Measurements from ENCODE around the gene CTNND2. TPM values are rescaled to one million over a fixed set of nuclear protein-coding genes. Genes with fewer than 3 reads are reported as not detected.
"Not testable (repeated sequence)": the region's sequence is repeated elsewhere in the genome, so short reads cannot be mapped to it uniquely, and the experiment has no call there.

The CTNND2 gene
- total RNA-seq, 1 experiment from 2014 or later = not detected

GRCh38 chr5:11422342-11422741 lies 481.9 kb downstream of the CTNND2 start:
- Histone ChIP-seq H3K36me3 (ENCODE audit: insufficient read depth, low read length, poor library complexity, severe bottlenecking) (no peaks in the 10 kb centered on the region), H3K9me3 (ENCODE audit: low read depth, low read length, poor library complexity, severe bottlenecking) (peaks cover 4% of the 10 kb centered on the region), H3K4me1 (ENCODE audit: insufficient read depth, low read length, poor library complexity, severe bottlenecking) (no peaks in the 10 kb centered on the region), H3K27me3 (replicated peaks; ENCODE audit: insufficient read depth, low read depth, low read length, poor library complexity) (no peaks in the 10 kb centered on the region), H3K4me3 (ENCODE audit: low read depth, low read length, poor library complexity, severe bottlenecking) (no peak overlapping the region), H3K27ac (ENCODE audit: low read depth, low read length, poor library complexity, severe bottlenecking) (no peak overlapping the region)
- intact Hi-C loops (cut with micrococcal nuclease; ENCODE audit: unreplicated experiment) = no loop called here
- no TSS peak for BruUV-seq (replicated peaks)
- DNase-seq (ENCODE audit: low spot score) = no peak
- TF ChIP-seq CTCF (conservative IDR thresholded peaks at IDR 0.05; ENCODE audit: low read depth, low read length) (no peak), EZH2 (IDR thresholded peaks at IDR 0.05; ENCODE audit: borderline replicate concordance, low read depth, low read length, poor library complexity, severe bottlenecking) (no peak)
- POLR2A ChIA-PET (ENCODE audit: low non-redundant PET) = no interaction called here
- CTCF ChIA-PET = no interaction called here

DNA sequence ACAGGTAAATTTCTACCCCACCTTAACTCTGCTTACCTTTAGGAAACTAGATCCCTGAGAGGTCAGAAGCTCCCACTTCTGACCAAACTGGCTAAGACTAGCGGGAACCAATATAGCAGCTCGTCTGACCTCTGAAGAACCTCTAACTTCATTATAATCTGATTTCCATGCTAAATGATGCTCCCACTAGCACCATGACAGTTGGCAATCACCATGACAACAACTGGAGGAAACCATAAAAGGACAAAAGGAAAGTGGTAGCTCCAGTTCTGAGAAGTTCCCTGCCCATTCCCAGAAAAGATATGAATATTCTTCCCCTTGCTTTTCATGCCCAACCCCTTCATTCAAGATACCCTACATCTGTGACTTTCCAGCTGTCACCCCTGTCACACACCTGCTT lies 483.3 kb downstream of the CTNND2 start:
- no peak overlapping the region for H3K4me3 ChIP-seq (ENCODE audit: low read depth, low read length, poor library complexity, severe bottlenecking)
- H3K9me3 ChIP-seq (ENCODE audit: low read depth, low read length, poor library complexity, severe bottlenecking) = peaks cover 11% of the 10 kb centered on the region
- TF ChIP-seq EZH2 (IDR thresholded peaks at IDR 0.05; ENCODE audit: borderline replicate concordance, low read depth, low read length, poor library complexity, severe bottlenecking) (no peak), CTCF (conservative IDR thresholded peaks at IDR 0.05; ENCODE audit: low read depth, low read length) (no peak)
- no peaks in the 10 kb centered on the region for H3K4me1 ChIP-seq (ENCODE audit: insufficient read depth, low read length, poor library complexity, severe bottlenecking)
- DNase-seq (ENCODE audit: low spot score) = no peak
- BruUV-seq (replicated peaks) = no TSS peak
- H3K27ac ChIP-seq (ENCODE audit: low read depth, low read length, poor library complexity, severe bottlenecking) = no peak overlapping the region
- intact Hi-C loops (cut with micrococcal nuclease; ENCODE audit: unreplicated experiment) = no loop called here
- ChIA-PET POLR2A (ENCODE audit: low non-redundant PET) (no interaction called here), CTCF (no interaction called here)
- no peaks in the 10 kb centered on the region for H3K27me3 ChIP-seq (replicated peaks; ENCODE audit: insufficient read depth, low read depth, low read length, poor library complexity)
- H3K36me3 ChIP-seq (ENCODE audit: insufficient read depth, low read length, poor library complexity, severe bottlenecking) = no peaks in the 10 kb centered on the region

- TF ChIP-seq EZH2 (IDR thresholded peaks at IDR 0.05; ENCODE audit: borderline replicate concordance, low read depth, low read length, poor library complexity, severe bottlenecking) (no peak), CTCF (conservative IDR thresholded peaks at IDR 0.05; ENCODE audit: low read depth, low read length) (no peak)
- Histone ChIP-seq H3K36me3 (ENCODE audit: insufficient read depth, low read length, poor library complexity, severe bottlenecking) (no peaks in the 10 kb centered on the region), H3K9me3 (ENCODE audit: low read depth, low read length, poor library complexity, severe bottlenecking) (peaks cover 11% of the 10 kb centered on the region), H3K4me1 (ENCODE audit: insufficient read depth, low read length, poor library complexity, severe bottlenecking) (no peaks in the 10 kb centered on the region), H3K27me3 (replicated peaks; ENCODE audit: insufficient read depth, low read depth, low read length, poor library complexity) (no peaks in the 10 kb centered on the region), H3K27ac (ENCODE audit: low read depth, low read length, poor library complexity, severe bottlenecking) (no peak overlapping the region), H3K4me3 (ENCODE audit: low read depth, low read length, poor library complexity, severe bottlenecking) (no peak overlapping the region)
- CTCF ChIA-PET = no interaction called here
- no TSS peak for BruUV-seq (replicated peaks)
- intact Hi-C loops (cut with micrococcal nuclease; ENCODE audit: unreplicated experiment) = no loop called here
- POLR2A ChIA-PET (ENCODE audit: low non-redundant PET) = no interaction called here
- no peak for DNase-seq (ENCODE audit: low spot score)
Measured at GRCh38 chr5:11415751-11416150, 488.5 kb downstream of the CTNND2 start.

DNA sequence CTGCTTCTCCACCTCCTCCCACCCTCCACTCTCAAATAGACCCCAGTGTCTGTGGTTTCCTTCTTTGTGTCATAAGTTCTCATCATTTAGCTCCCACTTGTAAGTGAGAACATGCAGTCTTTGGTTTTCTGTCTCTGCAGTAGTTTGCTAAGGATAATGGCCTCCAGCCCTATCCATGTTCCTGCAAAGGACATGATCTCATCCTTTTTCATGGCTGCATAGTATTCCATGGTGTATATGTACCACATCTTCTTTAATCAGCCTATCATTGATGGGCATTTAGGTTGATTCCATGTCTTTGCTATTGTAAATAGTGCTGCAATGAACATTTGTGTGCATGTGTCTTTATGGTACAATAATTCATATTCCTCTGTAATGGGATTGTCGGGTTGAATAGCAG lies 489.5 kb downstream of the CTNND2 start:
- CTCF ChIA-PET; intact Hi-C loops (cut with micrococcal nuclease; ENCODE audit: unreplicated experiment); H3K27me3 ChIP-seq (replicated peaks; ENCODE audit: insufficient read depth, low read depth, low read length, poor library complexity); H3K36me3 ChIP-seq (ENCODE audit: insufficient read depth, low read length, poor library complexity, severe bottlenecking); H3K4me3 ChIP-seq (ENCODE audit: low read depth, low read length, poor library complexity, severe bottlenecking); DNase-seq (ENCODE audit: low spot score); POLR2A ChIA-PET (ENCODE audit: low non-redundant PET); BruUV-seq (replicated peaks); H3K27ac ChIP-seq (ENCODE audit: low read depth, low read length, poor library complexity, severe bottlenecking); H3K4me1 ChIP-seq (ENCODE audit: insufficient read depth, low read length, poor library complexity, severe bottlenecking): not testable (repeated sequence)
- peaks cover 11% of the 10 kb centered on the region for H3K9me3 ChIP-seq (ENCODE audit: low read depth, low read length, poor library complexity, severe bottlenecking)

Measured in A673 (cell line).